ENCODE data around the gene KPNA3. TPM values are rescaled to one million over a fixed set of nuclear protein-coding genes. Genes with fewer than 3 reads are reported as not detected.

The KPNA3 gene
- polyA plus RNA-seq, 1 of the 3 experiments (the other 2 are of a cell fraction), result 11.3 TPM

DNA sequence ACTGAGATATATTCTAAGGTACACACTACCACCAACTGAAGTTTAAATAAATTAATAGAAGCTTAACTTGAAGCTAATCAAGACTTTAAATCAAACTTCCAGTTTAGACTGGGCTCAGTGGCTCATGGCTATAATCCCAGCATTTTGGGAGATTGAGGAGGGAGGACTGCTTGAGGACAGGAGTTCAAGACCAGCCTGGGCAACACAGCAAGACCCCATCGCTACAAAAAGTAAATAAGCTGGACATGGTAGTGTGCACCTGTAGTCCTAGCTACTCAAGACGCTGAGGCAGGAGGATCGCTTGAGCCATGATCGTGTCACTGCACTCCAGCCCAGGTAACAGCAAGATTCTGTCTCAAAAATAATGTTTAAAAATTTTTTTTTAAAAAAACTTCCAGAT lies 8.6 kb downstream of the KPNA3 start (continued):
- TF ChIP-seq YY1 (IDR thresholded peaks at IDR 0.05; ENCODE audit: low read depth) (no peak), USF2 (IDR thresholded peaks at IDR 0.05; ENCODE audit: borderline replicate concordance, low read depth, low read length) (no peak), JUND (IDR thresholded peaks at IDR 0.05) (no peak)

- Histone ChIP-seq H3K27ac (ENCODE audit: low read depth in 2 of 2, low read length in 1 of 2) (no peak overlapping the region), H3K4me2 (no peak overlapping the region), H2AFZ (ENCODE audit: low read depth) (no peak overlapping the region), H3K4me1 (ENCODE audit: control insufficient read depth in 1 of 2, insufficient read depth in 2 of 2, low read depth in 1 of 2, low read length in 1 of 2) (0 out of 4 replicates have a peak, but pooled peaks cover 0 to 5% of the 10 kb centered on the region in 2 experiments), H4K20me1 (ENCODE audit: insufficient read depth) (peaks cover 86% of the 10 kb centered on the region), H3K36me3 (replicated peaks in 1 of 2; ENCODE audit: control insufficient read depth in 1 of 2, insufficient read depth in 2 of 2, low read length in 1 of 2) (peaks cover 0 to 7% of the 10 kb centered on the region in 2 experiments), H3K9ac (no peak overlapping the region), H3K27me3 (ENCODE audit: insufficient read depth) (no peaks in the 10 kb centered on the region), H3K79me2 (ENCODE audit: insufficient read depth) (peaks cover 100% of the 10 kb centered on the region), H3F3A (replicated peaks; ENCODE audit: insufficient read depth) (peaks cover 8% of the 10 kb centered on the region), H3K9me3 (no peaks in the 10 kb centered on the region), H3K9me2 (no peaks in the 10 kb centered on the region), H3K4me3 (ENCODE audit: low read depth in 2 of 2, low read length in 1 of 2) (no peak overlapping the region)
- WGBS (ENCODE audit: low lambda C conversion rate), result 88% methylated on average over 2 of the region's 2 CpGs
- TF ChIP-seq EP300 (IDR thresholded peaks at IDR 0.05; ENCODE audit: borderline replicate concordance in 1 of 2, low read depth in 1 of 2, low read length in 1 of 2) (no peak), USF2 (IDR thresholded peaks at IDR 0.05; ENCODE audit: borderline replicate concordance, low read depth, low read length) (no peak), NRF1 (IDR thresholded peaks at IDR 0.05; ENCODE audit: low read depth, low read length) (no peak), JUND (IDR thresholded peaks at IDR 0.05) (no peak), RXRA (IDR thresholded peaks at IDR 0.05; ENCODE audit: borderline replicate concordance, low read depth) (no peak), CHD2 (IDR thresholded peaks at IDR 0.05; ENCODE audit: low read length, partially characterized antibody) (no peak), RFX5 (IDR thresholded peaks at IDR 0.05; ENCODE audit: low read length) (no peak), FOXJ3 (CRISPR knock-in tag; IDR thresholded peaks at IDR 0.05) (no peak), NFIC (IDR thresholded peaks at IDR 0.05; ENCODE audit: borderline replicate concordance) (no peak), FOXM1 (IDR thresholded peaks at IDR 0.05; ENCODE audit: low read depth) (no peak), ELF1 (IDR thresholded peaks at IDR 0.05) (no peak), USF1 (IDR thresholded peaks at IDR 0.05; ENCODE audit: borderline replicate concordance, low read depth) (no peak), MAX (IDR thresholded peaks at IDR 0.05; ENCODE audit: low read depth) (no peak), SMC3 (IDR thresholded peaks at IDR 0.05; ENCODE audit: low read depth, low read length) (no peak)
- TF ChIP-seq, protein P1, sequence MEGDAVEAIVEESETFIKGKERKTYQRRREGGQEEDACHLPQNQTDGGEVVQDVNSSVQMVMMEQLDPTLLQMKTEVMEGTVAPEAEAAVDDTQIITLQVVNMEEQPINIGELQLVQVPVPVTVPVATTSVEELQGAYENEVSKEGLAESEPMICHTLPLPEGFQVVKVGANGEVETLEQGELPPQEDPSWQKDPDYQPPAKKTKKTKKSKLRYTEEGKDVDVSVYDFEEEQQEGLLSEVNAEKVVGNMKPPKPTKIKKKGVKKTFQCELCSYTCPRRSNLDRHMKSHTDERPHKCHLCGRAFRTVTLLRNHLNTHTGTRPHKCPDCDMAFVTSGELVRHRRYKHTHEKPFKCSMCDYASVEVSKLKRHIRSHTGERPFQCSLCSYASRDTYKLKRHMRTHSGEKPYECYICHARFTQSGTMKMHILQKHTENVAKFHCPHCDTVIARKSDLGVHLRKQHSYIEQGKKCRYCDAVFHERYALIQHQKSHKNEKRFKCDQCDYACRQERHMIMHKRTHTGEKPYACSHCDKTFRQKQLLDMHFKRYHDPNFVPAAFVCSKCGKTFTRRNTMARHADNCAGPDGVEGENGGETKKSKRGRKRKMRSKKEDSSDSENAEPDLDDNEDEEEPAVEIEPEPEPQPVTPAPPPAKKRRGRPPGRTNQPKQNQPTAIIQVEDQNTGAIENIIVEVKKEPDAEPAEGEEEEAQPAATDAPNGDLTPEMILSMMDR (IDR thresholded peaks at IDR 0.05), result no peak
- TF ChIP-seq, protein P2, sequence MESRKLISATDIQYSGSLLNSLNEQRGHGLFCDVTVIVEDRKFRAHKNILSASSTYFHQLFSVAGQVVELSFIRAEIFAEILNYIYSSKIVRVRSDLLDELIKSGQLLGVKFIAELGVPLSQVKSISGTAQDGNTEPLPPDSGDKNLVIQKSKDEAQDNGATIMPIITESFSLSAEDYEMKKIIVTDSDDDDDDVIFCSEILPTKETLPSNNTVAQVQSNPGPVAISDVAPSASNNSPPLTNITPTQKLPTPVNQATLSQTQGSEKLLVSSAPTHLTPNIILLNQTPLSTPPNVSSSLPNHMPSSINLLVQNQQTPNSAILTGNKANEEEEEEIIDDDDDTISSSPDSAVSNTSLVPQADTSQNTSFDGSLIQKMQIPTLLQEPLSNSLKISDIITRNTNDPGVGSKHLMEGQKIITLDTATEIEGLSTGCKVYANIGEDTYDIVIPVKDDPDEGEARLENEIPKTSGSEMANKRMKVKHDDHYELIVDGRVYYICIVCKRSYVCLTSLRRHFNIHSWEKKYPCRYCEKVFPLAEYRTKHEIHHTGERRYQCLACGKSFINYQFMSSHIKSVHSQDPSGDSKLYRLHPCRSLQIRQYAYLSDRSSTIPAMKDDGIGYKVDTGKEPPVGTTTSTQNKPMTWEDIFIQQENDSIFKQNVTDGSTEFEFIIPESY (IDR thresholded peaks at IDR 0.05; ENCODE audit: borderline replicate concordance, low read depth), result no peak
- ChIA-PET POLR2A (no interaction called here), CTCF (no interaction called here)
- DNase-seq, result no peak
Measured at GRCh38 chr13:49782784-49783183, 9.7 kb downstream of the KPNA3 start.

All from SK-N-SH (cell line).